NT2/D1 (cell line): ENCODE data around the gene COPZ1.

Experiments
- DNase-seq: peaks from one replicate; pipeline ENCODE4 v3.0.0-alpha.2; 2011; ENCODE audit warnings: low read depth, low spot score
- H3K27me3 ChIP-seq: 2 replicates; pipeline ENCODE4 v1.6.0; 2011; ENCODE audit warnings: mild to moderate bottlenecking; ENCODE audit not compliant: insufficient read length, insufficient read depth
- H3K36me3 ChIP-seq: 2 replicates; pipeline ENCODE4 v1.6.1; 2011; ENCODE audit warnings: mild to moderate bottlenecking, low read length, mixed read lengths; ENCODE audit not compliant: insufficient read depth, insufficient read length
- H3K4me1 ChIP-seq: 2 replicates; pipeline ENCODE4 v1.5.1; 2011; ENCODE audit not compliant: insufficient read depth, insufficient read length
- H3K4me3 ChIP-seq: 2 replicates; pipeline ENCODE4 v1.5.1; 2011; ENCODE audit warnings: low read depth; ENCODE audit not compliant: insufficient read length
- H3K9ac ChIP-seq: 2 replicates; pipeline ENCODE4 v1.6.0; 2011; ENCODE audit warnings: low read depth; ENCODE audit not compliant: insufficient read length
- H3K9me3 ChIP-seq: 2 replicates; pipeline ENCODE4 v1.5.1; 2011; ENCODE audit warnings: mild to moderate bottlenecking, low read length; ENCODE audit not compliant: insufficient read depth
- SUZ12 ChIP-seq: IDR thresholded peaks from 2 replicates; pipeline ENCODE4 v1.6.1; 2011; ENCODE audit not compliant: insufficient read length, insufficient read depth; ENCODE audit errors: extremely low read depth
- YY1 ChIP-seq: IDR thresholded peaks from 2 replicates; pipeline ENCODE4 v1.6.1; 2011; ENCODE audit not compliant: insufficient read length, insufficient read depth
- ZNF274 ChIP-seq: IDR thresholded peaks from 2 replicates; pipeline ENCODE4 v1.6.1; 2011; ENCODE audit warnings: mild to moderate bottlenecking, low read depth, low read length

COPZ1 gene

GRCh38 chr12:54372113-54372806 lies 47.3 kb downstream of the COPZ1 start:
- Histone ChIP-seq H3K4me3 (no peak overlapping the region), H3K4me1 (peaks cover 28% of the 10 kb centered on the region), H3K27me3 (no peaks in the 10 kb centered on the region), H3K36me3 (peaks cover 30% of the 10 kb centered on the region), H3K9me3 (no peaks in the 10 kb centered on the region), H3K9ac (no peak overlapping the region)
- TF ChIP-seq ZNF274 (no peak), YY1 (no peak), SUZ12 (no peak)
- DNase-seq, result no peak

GRCh38 chr12:54373649-54374561 lies 49.0 kb downstream of the COPZ1 start:
- Histone ChIP-seq H3K4me1 (peaks cover 36% of the 10 kb centered on the region), H3K4me3 (no peak overlapping the region), H3K9ac (no peak overlapping the region), H3K9me3 (no peaks in the 10 kb centered on the region), H3K36me3 (peaks cover 41% of the 10 kb centered on the region), H3K27me3 (no peaks in the 10 kb centered on the region)
- TF ChIP-seq YY1, result no peak
- TF ChIP-seq SUZ12, result no peak
- no peak for TF ChIP-seq ZNF274
- no peak for DNase-seq

GRCh38 chr12:54374562-54375258 lies 49.8 kb downstream of the COPZ1 start:
- Histone ChIP-seq H3K27me3 (no peaks in the 10 kb centered on the region), H3K9ac (no peak overlapping the region), H3K4me1 (peaks cover 35% of the 10 kb centered on the region), H3K9me3 (no peaks in the 10 kb centered on the region), H3K4me3 (no peak overlapping the region), H3K36me3 (peaks cover 41% of the 10 kb centered on the region)
- DNase-seq, result no peak
- no peak for TF ChIP-seq ZNF274
- no peak for TF ChIP-seq SUZ12
- TF ChIP-seq YY1, result no peak

- peaks cover 41% of the 10 kb centered on the region for H3K36me3 ChIP-seq
- peaks cover 35% of the 10 kb centered on the region for H3K4me1 ChIP-seq
- H3K9me3 ChIP-seq, result no peaks in the 10 kb centered on the region
- no peaks in the 10 kb centered on the region for H3K27me3 ChIP-seq
- no peak overlapping the region for H3K4me3 ChIP-seq
- no peak for TF ChIP-seq ZNF274
- TF ChIP-seq YY1, result no peak
- TF ChIP-seq SUZ12, result no peak
- H3K9ac ChIP-seq, result no peak overlapping the region
- DNase-seq, result no peak
These were observed 50.3 kb downstream of the COPZ1 start for GRCh38 chr12:54375259-54375579.

GRCh38 chr12:54376596-54376995 lies 51.7 kb downstream of the COPZ1 start:
- H3K4me1 ChIP-seq, result peaks cover 33% of the 10 kb centered on the region
- no peak overlapping the region for H3K9ac ChIP-seq
- peaks cover 38% of the 10 kb centered on the region for H3K36me3 ChIP-seq

GRCh38 chr12:54377007-54377406 lies 52.1 kb downstream of the COPZ1 start:
- Histone ChIP-seq H3K36me3 (peaks cover 37% of the 10 kb centered on the region), H3K27me3 (no peaks in the 10 kb centered on the region), H3K9me3 (no peaks in the 10 kb centered on the region), H3K4me3 (no peak overlapping the region), H3K4me1 (peaks cover 31% of the 10 kb centered on the region), H3K9ac (no peak overlapping the region)
- DNase-seq, result no peak
- TF ChIP-seq YY1 (no peak), SUZ12 (no peak), ZNF274 (no peak)

More at GRCh38 chr12:54376596-54376995, 51.7 kb downstream of the COPZ1 start:
- Histone ChIP-seq H3K27me3 (no peaks in the 10 kb centered on the region), H3K9me3 (no peaks in the 10 kb centered on the region), H3K4me3 (no peak overlapping the region)
- TF ChIP-seq SUZ12 (no peak), YY1 (no peak), ZNF274 (no peak)
- no peak for DNase-seq
